ENCODE results near the gene NEAT1. TPM values are rescaled to one million over a fixed set of nuclear protein-coding genes. Genes with fewer than 3 reads are reported as not detected.

Gene NEAT1
- polyA plus RNA-seq, 1 experiment, result 72.3 TPM

GRCh38 chr11:65431451-65432099 lies 9.0 kb downstream of the NEAT1 start:
- CTCF ChIA-PET, result interaction anchor here (1.0 to 1.1 kb wide), 2 partner anchors 15 to 80 kb away, joined by 4 to 6 read pairs; no protein-coding TSS in a partner anchor

GRCh38 chr11:65432100-65432650 lies 9.6 kb downstream of the NEAT1 start:
- Histone ChIP-seq H3K9me3 (ENCODE audit: control insufficient read depth, insufficient read depth, low read length) (no peaks in the 10 kb centered on the region), H3K4me3 (ENCODE audit: low read depth, low read length) (peak overlapping the region; percentile 33), H3K27ac (ENCODE audit: low read depth, low read length) (no peak overlapping the region), H3K27me3 (ENCODE audit: control insufficient read depth, insufficient read depth, low read length) (no peaks in the 10 kb centered on the region)
- ChIA-PET CTCF (interaction anchor here (0.6 to 1.1 kb wide), 6 partner anchors 10 to 79 kb away, joined by 3 to 6 read pairs (median 4); no protein-coding TSS in a partner anchor), POLR2A (interaction anchor here (0.6 to 1.4 kb wide), 8 partner anchors 8 to 78 kb away, joined by 3 to 10 read pairs (median 4); partner anchors contain the start of genes MALAT1 and NEAT1)
- no peak for TF ChIP-seq CTCF (IDR thresholded peaks at IDR 0.05; ENCODE audit: low read depth, low read length)
- DNase-seq (ENCODE audit: low read depth, low spot score), result no peak

More at GRCh38 chr11:65431451-65432099, 9.0 kb downstream of the NEAT1 start:
- H3K9me3 ChIP-seq (ENCODE audit: control insufficient read depth, insufficient read depth, low read length), result no peaks in the 10 kb centered on the region
- no peaks in the 10 kb centered on the region for H3K27me3 ChIP-seq (ENCODE audit: control insufficient read depth, insufficient read depth, low read length)
- POLR2A ChIA-PET, result interaction anchor here (1.1 to 1.4 kb wide), 5 partner anchors 7 to 71 kb away, joined by 3 to 10 read pairs (median 4); partner anchors contain the start of genes MALAT1 and NEAT1
- H3K4me3 ChIP-seq (ENCODE audit: low read depth, low read length), result peak overlapping the region; percentile 42
- no peak for DNase-seq (ENCODE audit: low read depth, low spot score)
- H3K27ac ChIP-seq (ENCODE audit: low read depth, low read length), result no peak overlapping the region
- no peak for TF ChIP-seq CTCF (IDR thresholded peaks at IDR 0.05; ENCODE audit: low read depth, low read length)

GRCh38 chr11:65432686-65433582 lies 10.3 kb downstream of the NEAT1 start:
- ChIA-PET POLR2A (interaction anchor here (0.6 to 1.6 kb wide), 10 partner anchors 9 to 78 kb away, joined by 3 to 10 read pairs (median 4); partner anchors contain the start of genes MALAT1 and NEAT1), CTCF (interaction anchor here (0.6 to 1.1 kb wide), 6 partner anchors 9 to 80 kb away, joined by 3 to 6 read pairs (median 4); no protein-coding TSS in a partner anchor)
- Histone ChIP-seq H3K4me3 (ENCODE audit: low read depth, low read length) (peak overlapping the region; percentile 14; the same call in 1 of the 2 replicates), H3K27ac (ENCODE audit: low read depth, low read length) (no peak overlapping the region), H3K27me3 (ENCODE audit: control insufficient read depth, insufficient read depth, low read length) (no peaks in the 10 kb centered on the region), H3K9me3 (ENCODE audit: control insufficient read depth, insufficient read depth, low read length) (no peaks in the 10 kb centered on the region)
- DNase-seq (ENCODE audit: low read depth, low spot score), result no peak
- 0 out of 2 replicates have a peak, but pooled peaks have one; percentile 13 for TF ChIP-seq CTCF (IDR thresholded peaks at IDR 0.05; ENCODE audit: low read depth, low read length)

- no peak overlapping the region for H3K4me3 ChIP-seq (ENCODE audit: low read depth, low read length)
- CTCF ChIA-PET, result no interaction called here
- H3K27ac ChIP-seq (ENCODE audit: low read depth, low read length), result no peak overlapping the region
- no peaks in the 10 kb centered on the region for H3K27me3 ChIP-seq (ENCODE audit: control insufficient read depth, insufficient read depth, low read length)
- no peaks in the 10 kb centered on the region for H3K9me3 ChIP-seq (ENCODE audit: control insufficient read depth, insufficient read depth, low read length)
- no peak for DNase-seq (ENCODE audit: low read depth, low spot score)
- POLR2A ChIA-PET, result interaction anchor here (0.9 to 1.6 kb wide), 5 partner anchors 12 to 74 kb away, joined by 3 to 8 read pairs (median 5); partner anchors contain the start of gene MALAT1
- TF ChIP-seq CTCF (IDR thresholded peaks at IDR 0.05; ENCODE audit: low read depth, low read length), result no peak
These were observed 11.1 kb downstream of the NEAT1 start for GRCh38 chr11:65433657-65434056.
